Measurements from ENCODE around the gene RTF1.

Gene RTF1

DNA sequence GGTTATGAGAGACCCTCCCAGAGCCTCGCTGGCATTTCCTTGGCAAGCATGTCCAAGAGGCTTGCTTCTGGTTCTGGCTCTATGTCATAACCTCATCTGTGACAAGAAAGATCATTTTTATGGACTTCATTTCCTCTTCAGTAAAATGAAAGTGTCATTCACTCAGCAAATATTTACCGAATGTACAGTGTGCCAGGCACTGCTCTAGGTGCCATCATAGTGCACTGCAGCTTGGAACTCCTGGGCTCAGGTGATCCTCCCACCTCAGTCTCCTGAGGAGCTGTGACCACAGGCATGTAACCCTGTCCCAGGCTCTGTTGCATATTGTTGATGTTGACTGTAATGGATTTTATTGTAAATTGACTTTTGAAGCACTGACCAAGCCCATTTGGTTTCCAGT lies 58.0 kb downstream of the RTF1 start:
- Histone ChIP-seq H2AK5ac (ENCODE audit: low read length) (no peak overlapping the region), H4K5ac (ENCODE audit: low read length) (no peak overlapping the region), H2BK15ac (replicated peaks; ENCODE audit: low read depth) (no peak overlapping the region), H3K27ac (ENCODE audit: low read depth, low read length) (no peak overlapping the region), H3K4ac (ENCODE audit: low read depth, low read length) (no peak overlapping the region), H2BK5ac (ENCODE audit: low read length) (no peak overlapping the region), H3K56ac (ENCODE audit: low read length) (no peak overlapping the region), H3K36me3 (ENCODE audit: control insufficient read depth, insufficient read depth, low read length) (peaks cover 20% of the 10 kb centered on the region), H3K18ac (ENCODE audit: low read length) (no peak overlapping the region), H3K23ac (ENCODE audit: low read length) (no peak overlapping the region), H4K8ac (ENCODE audit: low read depth, low read length) (no peak overlapping the region), H3K4me2 (ENCODE audit: low read length) (no peak overlapping the region), H3K27me3 (ENCODE audit: insufficient read depth, low read length, poor library complexity) (no peaks in the 10 kb centered on the region), H3K9ac (ENCODE audit: low read length) (no peak overlapping the region), H3K4me1 (ENCODE audit: control insufficient read depth, low read depth, low read length) (no peaks in the 10 kb centered on the region), H3K4me3 (ENCODE audit: low read length) (no peak overlapping the region), H2BK120ac (ENCODE audit: low read depth, low read length) (no peak overlapping the region), H3K79me1 (ENCODE audit: low read length) (no peaks in the 10 kb centered on the region), H3K79me2 (ENCODE audit: control insufficient read depth, insufficient read depth, low read length) (no peaks in the 10 kb centered on the region)
- no peak for DNase-seq
- WGBS (ENCODE audit: extremely low coverage, insufficient coverage, low lambda C conversion rate) = no CpG with 5 or more reads among the region's 2 CpGs

GRCh38 chr15:41476416-41477048 lies 59.6 kb downstream of the RTF1 start:
- H3K9ac ChIP-seq (ENCODE audit: low read length) = no peak overlapping the region
- H3K4me3 ChIP-seq (ENCODE audit: low read length) = no peak overlapping the region
- peaks cover 24% of the 10 kb centered on the region for H3K36me3 ChIP-seq (ENCODE audit: control insufficient read depth, insufficient read depth, low read length)
- H3K4me2 ChIP-seq (ENCODE audit: low read length) = no peak overlapping the region
- no peaks in the 10 kb centered on the region for H3K4me1 ChIP-seq (ENCODE audit: control insufficient read depth, low read depth, low read length)
- H2BK15ac ChIP-seq (replicated peaks; ENCODE audit: low read depth) = no peak overlapping the region
- H3K27me3 ChIP-seq (ENCODE audit: insufficient read depth, low read length, poor library complexity) = no peaks in the 10 kb centered on the region
- no peak overlapping the region for H3K4ac ChIP-seq (ENCODE audit: low read depth, low read length)
- no peaks in the 10 kb centered on the region for H3K79me2 ChIP-seq (ENCODE audit: control insufficient read depth, insufficient read depth, low read length)
- H3K56ac ChIP-seq (ENCODE audit: low read length) = no peak overlapping the region
- no peak for DNase-seq
- H2BK5ac ChIP-seq (ENCODE audit: low read length) = no peak overlapping the region
- H3K79me1 ChIP-seq (ENCODE audit: low read length) = no peaks in the 10 kb centered on the region
- H3K18ac ChIP-seq (ENCODE audit: low read length) = no peak overlapping the region
- H4K8ac ChIP-seq (ENCODE audit: low read depth, low read length) = no peak overlapping the region
- no peak overlapping the region for H3K23ac ChIP-seq (ENCODE audit: low read length)
- H2AK5ac ChIP-seq (ENCODE audit: low read length) = no peak overlapping the region
- WGBS (ENCODE audit: extremely low coverage, insufficient coverage, low lambda C conversion rate) = no CpG with 5 or more reads among the region's 5 CpGs
- no peak overlapping the region for H4K5ac ChIP-seq (ENCODE audit: low read length)
- H3K27ac ChIP-seq (ENCODE audit: low read depth, low read length) = no peak overlapping the region
- H2BK120ac ChIP-seq (ENCODE audit: low read depth, low read length) = no peak overlapping the region

- Histone ChIP-seq H3K9ac (ENCODE audit: low read length) (no peak overlapping the region), H3K4me3 (ENCODE audit: low read length) (no peak overlapping the region), H4K8ac (ENCODE audit: low read depth, low read length) (no peak overlapping the region)
These were observed 63.7 kb downstream of the RTF1 start for GRCh38 chr15:41480396-41481140.

GRCh38 chr15:41482110-41482877 lies 65.4 kb downstream of the RTF1 start:
- H2BK120ac ChIP-seq (ENCODE audit: low read depth, low read length) = no peak overlapping the region
- no peak overlapping the region for H3K4me2 ChIP-seq (ENCODE audit: low read length)
- H3K18ac ChIP-seq (ENCODE audit: low read length) = no peak overlapping the region
- peaks cover 15% of the 10 kb centered on the region for H3K36me3 ChIP-seq (ENCODE audit: control insufficient read depth, insufficient read depth, low read length)
- H3K4me3 ChIP-seq (ENCODE audit: low read length) = no peak overlapping the region
- no peak overlapping the region for H3K56ac ChIP-seq (ENCODE audit: low read length)
- H2BK5ac ChIP-seq (ENCODE audit: low read length) = no peak overlapping the region
- no peaks in the 10 kb centered on the region for H3K4me1 ChIP-seq (ENCODE audit: control insufficient read depth, low read depth, low read length)
- H3K9ac ChIP-seq (ENCODE audit: low read length) = no peak overlapping the region
- H3K27ac ChIP-seq (ENCODE audit: low read depth, low read length) = no peak overlapping the region
- H3K23ac ChIP-seq (ENCODE audit: low read length) = no peak overlapping the region
- no peak overlapping the region for H3K4ac ChIP-seq (ENCODE audit: low read depth, low read length)
- no peak overlapping the region for H2AK5ac ChIP-seq (ENCODE audit: low read length)
- H3K79me2 ChIP-seq (ENCODE audit: control insufficient read depth, insufficient read depth, low read length) = no peaks in the 10 kb centered on the region
- no peaks in the 10 kb centered on the region for H3K27me3 ChIP-seq (ENCODE audit: insufficient read depth, low read length, poor library complexity)
- no peak overlapping the region for H4K8ac ChIP-seq (ENCODE audit: low read depth, low read length)
- no CpG with 5 or more reads among the region's 9 CpGs for WGBS (ENCODE audit: extremely low coverage, insufficient coverage, low lambda C conversion rate)
- H4K5ac ChIP-seq (ENCODE audit: low read length) = no peak overlapping the region
- DNase-seq = no peak
- no peak overlapping the region for H2BK15ac ChIP-seq (replicated peaks; ENCODE audit: low read depth)
- H3K79me1 ChIP-seq (ENCODE audit: low read length) = no peaks in the 10 kb centered on the region

More at GRCh38 chr15:41480396-41481140, 63.7 kb downstream of the RTF1 start:
- Histone ChIP-seq H3K4ac (ENCODE audit: low read depth, low read length) (no peak overlapping the region), H3K4me1 (ENCODE audit: control insufficient read depth, low read depth, low read length) (no peaks in the 10 kb centered on the region), H3K18ac (ENCODE audit: low read length) (no peak overlapping the region), H3K79me2 (ENCODE audit: control insufficient read depth, insufficient read depth, low read length) (no peaks in the 10 kb centered on the region), H2BK120ac (ENCODE audit: low read depth, low read length) (no peak overlapping the region), H2BK5ac (ENCODE audit: low read length) (no peak overlapping the region), H3K79me1 (ENCODE audit: low read length) (no peaks in the 10 kb centered on the region), H3K27me3 (ENCODE audit: insufficient read depth, low read length, poor library complexity) (no peaks in the 10 kb centered on the region), H3K36me3 (ENCODE audit: control insufficient read depth, insufficient read depth, low read length) (peaks cover 19% of the 10 kb centered on the region), H2BK15ac (replicated peaks; ENCODE audit: low read depth) (no peak overlapping the region), H3K23ac (ENCODE audit: low read length) (no peak overlapping the region), H2AK5ac (ENCODE audit: low read length) (no peak overlapping the region), H4K5ac (ENCODE audit: low read length) (no peak overlapping the region), H3K27ac (ENCODE audit: low read depth, low read length) (no peak overlapping the region), H3K4me2 (ENCODE audit: low read length) (no peak overlapping the region), H3K56ac (ENCODE audit: low read length) (no peak overlapping the region)
- WGBS (ENCODE audit: extremely low coverage, insufficient coverage, low lambda C conversion rate) = no CpG with 5 or more reads among the region's 12 CpGs
- DNase-seq = no peak

GRCh38 chr15:41483115-41483514 lies 66.2 kb downstream of the RTF1 start:
- H3K79me1 ChIP-seq (ENCODE audit: low read length) = no peaks in the 10 kb centered on the region
- H4K5ac ChIP-seq (ENCODE audit: low read length) = no peak overlapping the region
- no peaks in the 10 kb centered on the region for H3K4me1 ChIP-seq (ENCODE audit: control insufficient read depth, low read depth, low read length)
- H3K27me3 ChIP-seq (ENCODE audit: insufficient read depth, low read length, poor library complexity) = no peaks in the 10 kb centered on the region
- H3K56ac ChIP-seq (ENCODE audit: low read length) = no peak overlapping the region
- H3K23ac ChIP-seq (ENCODE audit: low read length) = no peak overlapping the region
- no peak overlapping the region for H3K18ac ChIP-seq (ENCODE audit: low read length)
- H3K36me3 ChIP-seq (ENCODE audit: control insufficient read depth, insufficient read depth, low read length) = peaks cover 15% of the 10 kb centered on the region
- no peak overlapping the region for H3K27ac ChIP-seq (ENCODE audit: low read depth, low read length)
- H2BK15ac ChIP-seq (replicated peaks; ENCODE audit: low read depth) = no peak overlapping the region
- H2BK120ac ChIP-seq (ENCODE audit: low read depth, low read length) = no peak overlapping the region
- H4K8ac ChIP-seq (ENCODE audit: low read depth, low read length) = no peak overlapping the region
- H2BK5ac ChIP-seq (ENCODE audit: low read length) = no peak overlapping the region
- no peak overlapping the region for H3K4me3 ChIP-seq (ENCODE audit: low read length)
- no peaks in the 10 kb centered on the region for H3K79me2 ChIP-seq (ENCODE audit: control insufficient read depth, insufficient read depth, low read length)
- no peak overlapping the region for H3K9ac ChIP-seq (ENCODE audit: low read length)
- no peak overlapping the region for H2AK5ac ChIP-seq (ENCODE audit: low read length)
- H3K4me2 ChIP-seq (ENCODE audit: low read length) = no peak overlapping the region
- no peak for DNase-seq
- H3K4ac ChIP-seq (ENCODE audit: low read depth, low read length) = no peak overlapping the region
